ENCODE data around the gene CHST1.

- TF ChIP-seq, protein P1, sequence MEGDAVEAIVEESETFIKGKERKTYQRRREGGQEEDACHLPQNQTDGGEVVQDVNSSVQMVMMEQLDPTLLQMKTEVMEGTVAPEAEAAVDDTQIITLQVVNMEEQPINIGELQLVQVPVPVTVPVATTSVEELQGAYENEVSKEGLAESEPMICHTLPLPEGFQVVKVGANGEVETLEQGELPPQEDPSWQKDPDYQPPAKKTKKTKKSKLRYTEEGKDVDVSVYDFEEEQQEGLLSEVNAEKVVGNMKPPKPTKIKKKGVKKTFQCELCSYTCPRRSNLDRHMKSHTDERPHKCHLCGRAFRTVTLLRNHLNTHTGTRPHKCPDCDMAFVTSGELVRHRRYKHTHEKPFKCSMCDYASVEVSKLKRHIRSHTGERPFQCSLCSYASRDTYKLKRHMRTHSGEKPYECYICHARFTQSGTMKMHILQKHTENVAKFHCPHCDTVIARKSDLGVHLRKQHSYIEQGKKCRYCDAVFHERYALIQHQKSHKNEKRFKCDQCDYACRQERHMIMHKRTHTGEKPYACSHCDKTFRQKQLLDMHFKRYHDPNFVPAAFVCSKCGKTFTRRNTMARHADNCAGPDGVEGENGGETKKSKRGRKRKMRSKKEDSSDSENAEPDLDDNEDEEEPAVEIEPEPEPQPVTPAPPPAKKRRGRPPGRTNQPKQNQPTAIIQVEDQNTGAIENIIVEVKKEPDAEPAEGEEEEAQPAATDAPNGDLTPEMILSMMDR (IDR thresholded peaks at IDR 0.05), result no peak
- TF ChIP-seq EZH2phosphoT487 (IDR thresholded peaks at IDR 0.05), result no peak
- no peak for TF ChIP-seq EZH2 (IDR thresholded peaks at IDR 0.05)
Observed at GRCh38 chr11:45665206-45665932, at the start of gene CHST1.
